ENCODE measurements around the gene ELF5. TPM values are rescaled to one million over a fixed set of nuclear protein-coding genes. Genes with fewer than 3 reads are reported as not detected.
A peak's percentile ranks its signal among the peaks of the same experiment; 100 is the strongest.

ELF5 gene
- total and polyA plus RNA-seq, 2 of the 8 experiments (the other 6 are each of a cell fraction or from before 2014, with no cell fraction given) = not detected

DNA sequence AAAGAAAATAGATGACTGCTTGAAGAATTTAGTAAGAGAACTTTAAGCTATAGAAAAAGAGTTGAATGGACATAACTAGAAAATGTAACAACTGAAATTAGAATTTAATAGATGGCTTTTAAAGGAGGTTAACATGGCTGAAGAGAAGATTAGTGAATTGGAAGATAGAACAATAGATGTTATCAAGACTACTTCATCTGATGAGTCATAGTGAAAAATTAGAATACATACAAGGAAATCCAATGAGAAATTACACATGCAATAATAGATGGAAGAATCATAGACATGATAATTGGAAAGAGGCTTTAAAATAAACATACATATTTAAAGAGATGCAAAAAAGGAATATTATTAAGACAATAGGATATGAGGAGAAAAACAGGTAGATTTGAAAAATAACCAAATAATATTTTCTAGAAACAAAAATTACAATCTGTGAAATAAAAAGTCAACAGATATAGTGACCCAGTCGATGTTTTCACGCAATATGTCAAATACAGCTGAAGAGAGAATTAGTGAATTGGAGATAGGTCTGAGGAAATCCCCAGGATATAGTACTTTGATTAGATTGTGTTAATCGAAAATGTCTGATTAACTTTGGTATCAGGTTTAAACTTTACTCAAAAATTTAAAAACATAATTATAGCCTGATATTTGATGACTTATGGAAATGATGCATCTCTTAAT, 46.6 kb downstream of the ELF5 start:
- TF ChIP-seq CREB1 (IDR thresholded peaks at IDR 0.05) = no peak
- no peak for TF ChIP-seq TAF7 (optimal IDR thresholded peaks at IDR 0.05; ENCODE audit: borderline replicate concordance, low read depth, low read length)
- no peak for TF ChIP-seq FOSL1 (IDR thresholded peaks at IDR 0.05; ENCODE audit: insufficient read depth, low read depth, low read length)
- TF ChIP-seq KDM1A (IDR thresholded peaks at IDR 0.05; ENCODE audit: borderline replicate concordance, low read length) = peak; percentile 63; the same call in 1 of the 2 replicates
- Histone ChIP-seq H3K18ac (ENCODE audit: extremely low read depth, low read length) (no peak overlapping the region), H2AFZ (ENCODE audit: low read length) (no peak overlapping the region), H3K23ac (ENCODE audit: insufficient read length) (no peak overlapping the region), H2BK20ac (ENCODE audit: low read length) (no peak overlapping the region), H3K79me2 (ENCODE audit: control insufficient read depth in 1 of 2, insufficient read depth in 2 of 2, low read length in 2 of 2) (no peaks in the 10 kb centered on the region), H3K4me3 (ENCODE audit: extremely low read depth in 1 of 4, insufficient read depth in 2 of 4, low read depth in 3 of 4, low read length in 4 of 4) (no peak overlapping the region; a peak in 1 of 8 replicates), H3K56ac (replicated peaks; ENCODE audit: insufficient read length, low read depth, low read length) (no peak overlapping the region), H2BK5ac (ENCODE audit: low read depth, low read length) (no peak overlapping the region), H3K36me3 (ENCODE audit: control insufficient read depth in 2 of 4, insufficient read depth in 4 of 4, low read length in 3 of 4) (peaks cover 0 to 16% (median 3%) of the 10 kb centered on the region in 4 experiments; a peak in 5 of 8 replicates), H2BK120ac (replicated peaks; ENCODE audit: low read depth, low read length) (no peak overlapping the region), H3K9ac (replicated peaks in 1 of 4; ENCODE audit: extremely low read depth in 1 of 4, low read depth in 3 of 4, low read length in 3 of 4) (no peak overlapping the region), H3K23me2 (ENCODE audit: low read depth, low read length) (no peaks in the 10 kb centered on the region), H3K27ac (ENCODE audit: low read depth, low read length) (no peak overlapping the region), H3K4ac (replicated peaks; ENCODE audit: insufficient read length, low read depth, low read length) (no peak overlapping the region), H3K4me1 (replicated peaks in 1 of 4; ENCODE audit: control insufficient read depth in 3 of 4, insufficient read depth in 4 of 4, low read length in 3 of 4) (no peaks in the 10 kb centered on the region), H4K91ac (replicated peaks; ENCODE audit: insufficient read length, low read length) (no peak overlapping the region), H2BK12ac (ENCODE audit: low read depth, low read length) (no peak overlapping the region), H3K27me3 (replicated peaks in 1 of 4; ENCODE audit: control insufficient read depth in 3 of 4, extremely low read depth in 1 of 4, insufficient read depth in 3 of 4, low read length in 3 of 4) (no peaks in the 10 kb centered on the region), H3K9me3 (ENCODE audit: insufficient read depth in 2 of 2, low read depth in 1 of 2, low read length in 1 of 2) (peaks cover 12% of the 10 kb centered on the region in 2 experiments; a peak in 2 of 4 replicates), H3K4me2 (ENCODE audit: insufficient read depth in 1 of 2, low read depth in 2 of 2, low read length in 2 of 2) (no peak overlapping the region), H2AK5ac (ENCODE audit: low read depth, low read length) (no peak overlapping the region), H4K5ac (ENCODE audit: insufficient read length, low read depth, low read length) (no peak overlapping the region), H2BK15ac (ENCODE audit: low read length) (no peak overlapping the region), H3K79me1 (ENCODE audit: low read depth, low read length) (no peaks in the 10 kb centered on the region), H4K20me1 (replicated peaks in 1 of 2; ENCODE audit: control insufficient read depth in 1 of 2, insufficient read depth in 2 of 2, low read length in 2 of 2) (no peaks in the 10 kb centered on the region), H3K14ac (ENCODE audit: insufficient read length) (no peak overlapping the region), H4K8ac (ENCODE audit: extremely low read depth, insufficient read depth, low read length) (no peak overlapping the region)
- WGBS, 2 experiments (ENCODE audit: extremely low coverage in 1 of 2, insufficient coverage in 1 of 2, insufficient read length in 1 of 2, insufficient replicate concordance in 2 of 2, low coverage in 1 of 2, low lambda C conversion rate in 2 of 2, missing lambda C conversion rate in 1 of 2) = 97% methylated on average over 3 of the region's 3 CpGs; no CpG with 5 or more reads in 1 of the 2 experiments
- no peak for DNase-seq (ENCODE audit: low read depth in 1 of 2, low spot score in 2 of 2)
- CTCF ChIA-PET (ENCODE audit: partially characterized antibody) = interaction anchor here (0.6 to 3.2 kb wide), 12 partner anchors 15 to 658 kb away, joined by 3 to 10 read pairs (median 4); no protein-coding TSS in a partner anchor
- no peak for FAIRE-seq
- POLR2A ChIA-PET (ENCODE audit: partially characterized antibody) = no interaction called here

All from H1 (cell line).